VCaP (cell line): ENCODE data around the gene UMAD1.

ENCODE experiments used
- H3K27ac ChIP-seq: fragments of 450-650 bp; 2 replicates; pipeline ENCODE4 v1.5.1; 2017
- CTCF ChIP-seq: fragments of 450-650 bp; conservative IDR thresholded peaks from 2 replicates; pipeline ENCODE4 v1.5.1; 2017; ENCODE audit warnings: mild to moderate bottlenecking, moderate library complexity

The UMAD1 gene

GRCh38 chr7:7924303-7924702, 283.8 kb downstream of the UMAD1 start:
- H3K27ac ChIP-seq, result no peak overlapping the region
- TF ChIP-seq CTCF, result no peak
